BLaER1 treated with 17β-estradiol and CSF1 and Interleukin-3, amounts not matched to agents 10 nM and 100 nM (cell line): ENCODE data around the gene PICALM.

Experiments used
- H3K27ac ChIP-seq, 11 experiments: shearing (Covaris generic); formaldehyde crosslinking; 2 replicates each; pipeline ENCODE4 v1.8.1; 2022
- H3K27me3 ChIP-seq, 11 experiments: shearing (Covaris generic); formaldehyde crosslinking; 2 replicates each; pipeline ENCODE4 v1.8.1; 2022
- H3K36me3 ChIP-seq, 11 experiments: shearing (Covaris generic); formaldehyde crosslinking; 2 replicates each; pipeline ENCODE4 v1.8.1; 2022
- H3K4me1 ChIP-seq, 10 experiments: shearing (Covaris generic); formaldehyde crosslinking; 2 replicates each; pipeline ENCODE4 v1.8.1; 2022
- H3K4me2 ChIP-seq, 11 experiments: shearing (Covaris generic); formaldehyde crosslinking; 2 replicates each; pipeline ENCODE4 v1.8.1; 2022
- H3K4me3 ChIP-seq, 10 experiments: shearing (Covaris generic); formaldehyde crosslinking; 2 replicates each; pipeline ENCODE4 v1.8.1; 2022
- H3K9ac ChIP-seq, 11 experiments: shearing (Covaris generic); formaldehyde crosslinking; 2 replicates each; pipeline ENCODE4 v1.8.1; 2022
- H3K9me3 ChIP-seq, 11 experiments: shearing (Covaris generic); formaldehyde crosslinking; replicated peaks in 1 of 11; 2 replicates each; pipeline ENCODE4 v1.8.1; 2022
- H4K20me1 ChIP-seq, 11 experiments: shearing (Covaris generic); formaldehyde crosslinking; 2 replicates each; pipeline ENCODE4 v1.8.1; 2022
- Cebpa-rat ChIP-seq, 11 experiments: shearing (Covaris generic); IDR thresholded peaks; 2 replicates each; pipeline ENCODE4 v1.8.1; 2022

Gene PICALM

DNA sequence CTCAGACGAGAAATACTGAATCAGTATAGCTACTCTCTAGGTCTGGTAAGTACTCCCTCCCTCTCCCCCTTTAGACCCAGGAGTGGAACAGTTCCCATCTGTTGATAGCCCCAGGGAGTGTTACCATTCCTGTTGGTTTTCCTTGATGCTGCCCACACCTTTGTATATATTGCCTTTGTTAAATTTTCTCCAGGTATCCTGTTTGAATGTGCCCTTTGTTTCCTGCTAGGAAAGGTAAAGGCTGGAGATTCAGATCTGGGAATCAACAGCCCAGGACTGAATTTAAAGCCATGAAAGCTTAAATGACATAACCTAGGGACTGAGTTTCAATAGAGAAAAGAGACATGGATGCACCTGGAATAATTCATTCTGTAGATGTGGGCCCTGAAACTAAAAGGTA lies 145.4 kb downstream of the PICALM start:
- H3K27ac ChIP-seq, result no peak overlapping the region
- no peak overlapping the region for H3K4me2 ChIP-seq
- no peaks in the 10 kb centered on the region for H4K20me1 ChIP-seq
- H3K9me3 ChIP-seq, result peaks cover 0 to 14% (median 0%) of the 10 kb centered on the region in 11 experiments; a peak in 4 of 22 replicates
- peaks cover 0 to 7% (median 0%) of the 10 kb centered on the region in 10 experiments; a peak in 3 of 20 replicates for H3K4me1 ChIP-seq
- no peak overlapping the region for H3K4me3 ChIP-seq
- H3K9ac ChIP-seq, result no peak overlapping the region
- H3K27me3 ChIP-seq, result no peaks in the 10 kb centered on the region
- peaks cover 0 to 11% (median 0%) of the 10 kb centered on the region in 11 experiments; a peak in 5 of 22 replicates for H3K36me3 ChIP-seq
- no peak for TF ChIP-seq Cebpa-rat (IDR thresholded peaks at IDR 0.05)

- no peak overlapping the region for H3K9ac ChIP-seq
- no peak overlapping the region for H3K4me2 ChIP-seq
- peaks cover 0 to 14% (median 0%) of the 10 kb centered on the region in 11 experiments; a peak in 4 of 22 replicates for H3K9me3 ChIP-seq
- H3K27ac ChIP-seq, result no peak overlapping the region
- peaks cover 0 to 7% (median 0%) of the 10 kb centered on the region in 10 experiments; a peak in 3 of 20 replicates for H3K4me1 ChIP-seq
- no peaks in the 10 kb centered on the region for H4K20me1 ChIP-seq
- H3K4me3 ChIP-seq, result no peak overlapping the region
- no peak for TF ChIP-seq Cebpa-rat (IDR thresholded peaks at IDR 0.05)
- H3K27me3 ChIP-seq, result no peaks in the 10 kb centered on the region
- H3K36me3 ChIP-seq, result peaks cover 0 to 11% (median 0%) of the 10 kb centered on the region in 11 experiments; a peak in 5 of 22 replicates
Measured at GRCh38 chr11:85922367-85922766, 146.5 kb downstream of the PICALM start.

DNA sequence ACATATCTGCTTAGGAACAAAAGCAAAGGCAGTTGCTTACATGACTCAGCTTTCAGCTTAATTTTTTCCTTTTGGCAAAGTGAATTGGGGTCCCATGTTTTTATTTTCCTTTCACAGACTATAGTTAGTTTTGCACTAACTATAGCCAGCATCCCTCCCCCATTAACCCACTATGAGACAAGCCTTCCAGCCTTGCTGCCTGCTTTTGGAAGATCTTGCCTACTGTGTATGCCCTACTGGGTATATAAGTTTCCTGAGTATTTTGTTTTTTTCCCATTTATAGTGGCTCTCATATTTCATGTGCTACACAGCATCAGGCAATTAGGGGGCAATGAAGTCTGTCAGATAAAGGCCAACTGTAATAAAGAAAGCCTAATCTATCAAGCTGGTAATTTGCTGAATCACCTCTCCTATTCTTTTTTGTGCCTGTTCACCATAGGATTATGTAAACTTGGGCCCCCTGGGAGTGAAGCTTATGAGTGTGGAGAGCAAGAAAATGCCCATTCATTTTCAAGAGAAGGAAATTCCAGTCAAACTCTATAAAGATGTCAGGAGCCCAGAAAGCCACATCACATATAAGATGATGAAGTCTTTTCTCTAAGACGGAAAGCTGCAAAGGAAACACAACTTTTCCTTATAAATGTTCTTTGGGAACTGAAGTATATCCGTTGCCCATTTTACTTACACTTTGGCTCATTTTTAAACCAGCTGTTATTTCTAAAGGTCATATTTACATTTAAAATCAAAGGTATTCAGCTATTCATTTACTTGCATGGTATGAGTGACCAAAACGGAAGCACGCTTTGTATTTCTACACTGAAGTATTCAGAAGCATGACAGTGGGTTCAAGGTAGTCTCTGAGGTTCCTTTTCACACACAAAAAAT lies 149.7 kb downstream of the PICALM start:
- H3K36me3 ChIP-seq, result peaks cover 0 to 5% (median 0%) of the 10 kb centered on the region in 11 experiments; a peak in 4 of 22 replicates
- H3K4me2 ChIP-seq, result peak overlapping the region in 3 of 11 experiments; percentile 11 to 26 (median 18); a peak in 4 of 22 replicates
- peaks cover 4 to 41% (median 6%) of the 10 kb centered on the region in 11 experiments; a peak in 16 of 22 replicates for H3K9me3 ChIP-seq
- no peak overlapping the region for H3K9ac ChIP-seq
- no peak overlapping the region for H3K27ac ChIP-seq
- no peaks in the 10 kb centered on the region for H4K20me1 ChIP-seq
- H3K4me1 ChIP-seq, result peaks cover 0 to 16% (median 7%) of the 10 kb centered on the region in 10 experiments; a peak in 11 of 20 replicates
- H3K27me3 ChIP-seq, result no peaks in the 10 kb centered on the region
- H3K4me3 ChIP-seq, result no peak overlapping the region
- TF ChIP-seq Cebpa-rat (IDR thresholded peaks at IDR 0.05), result no peak

GRCh38 chr11:85914425-85914824 lies 154.5 kb downstream of the PICALM start:
- Histone ChIP-seq H3K9me3 (peaks cover 4 to 27% (median 6%) of the 10 kb centered on the region in 11 experiments; a peak in 16 of 22 replicates), H3K4me3 (no peak overlapping the region), H3K4me2 (peak overlapping the region in 5 of 11 experiments; percentile 37 to 71 (median 40); a peak in 10 of 22 replicates), H3K4me1 (peaks cover 0 to 34% (median 23%) of the 10 kb centered on the region in 10 experiments; a peak in 14 of 20 replicates), H3K27ac (peak overlapping the region in 6 of 11 experiments; percentile 15 to 62 (median 46); a peak in 6 of 22 replicates), H3K9ac (no peak overlapping the region), H3K27me3 (no peaks in the 10 kb centered on the region), H4K20me1 (no peaks in the 10 kb centered on the region), H3K36me3 (peaks cover 0 to 5% (median 0%) of the 10 kb centered on the region in 11 experiments; a peak in 3 of 22 replicates)
- TF ChIP-seq Cebpa-rat (IDR thresholded peaks at IDR 0.05), result no peak

DNA sequence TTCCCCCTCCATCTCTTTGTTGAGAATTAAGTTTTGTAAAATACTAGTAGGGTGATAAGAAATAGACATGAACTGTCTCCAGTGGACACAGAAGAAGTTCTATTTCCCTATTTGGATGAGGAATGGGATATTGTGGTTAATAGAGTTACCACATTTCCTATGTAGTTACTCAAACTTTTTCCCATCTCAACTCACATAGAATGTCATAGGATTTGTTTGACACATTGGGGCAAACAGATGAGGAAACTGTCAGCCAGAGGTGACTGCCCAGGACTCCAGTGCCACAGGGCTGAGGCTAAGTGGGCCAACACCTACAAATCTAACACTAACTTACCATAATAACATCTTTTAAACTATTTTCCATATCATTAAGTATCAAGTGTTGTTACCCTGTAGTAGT lies 155.4 kb downstream of the PICALM start:
- H3K4me1 ChIP-seq, result peaks cover 0 to 31% (median 23%) of the 10 kb centered on the region in 10 experiments; a peak in 14 of 20 replicates
- H3K27me3 ChIP-seq, result no peaks in the 10 kb centered on the region
- H3K27ac ChIP-seq, result peak overlapping the region in 7 of 11 experiments; percentile 4 to 62 (median 48); a peak in 12 of 22 replicates
- peaks cover 4 to 27% (median 6%) of the 10 kb centered on the region in 11 experiments; a peak in 16 of 22 replicates for H3K9me3 ChIP-seq
- TF ChIP-seq Cebpa-rat (IDR thresholded peaks at IDR 0.05), result no peak; a peak in 1 of 22 replicates
- peaks cover 0 to 5% (median 0%) of the 10 kb centered on the region in 11 experiments; a peak in 3 of 22 replicates for H3K36me3 ChIP-seq
- no peak overlapping the region for H3K9ac ChIP-seq
- H4K20me1 ChIP-seq, result no peaks in the 10 kb centered on the region
- H3K4me2 ChIP-seq, result peak overlapping the region in 8 of 11 experiments; percentile 20 to 71 (median 38); a peak in 13 of 22 replicates
- H3K4me3 ChIP-seq, result no peak overlapping the region

DNA sequence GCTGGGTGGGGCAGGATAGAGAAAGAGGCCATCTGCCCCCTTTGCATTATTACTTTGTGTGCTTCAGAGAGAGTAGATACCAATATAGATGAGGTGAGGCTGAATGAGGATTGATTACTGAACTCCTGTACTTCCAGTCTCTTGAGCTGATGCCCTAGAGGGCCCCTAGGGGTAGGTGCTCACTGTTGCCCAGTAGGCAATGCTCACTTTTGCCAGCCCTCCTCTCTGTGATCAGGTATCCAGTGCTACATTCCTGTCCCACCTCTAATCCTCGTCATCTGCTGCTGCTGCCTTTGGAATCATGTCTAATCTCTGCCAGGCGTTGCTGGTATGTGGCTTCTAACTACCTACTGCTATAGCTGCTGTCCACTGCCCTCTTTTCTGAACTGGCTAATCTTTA lies 156.5 kb downstream of the PICALM start:
- H4K20me1 ChIP-seq, result no peaks in the 10 kb centered on the region
- TF ChIP-seq Cebpa-rat (IDR thresholded peaks at IDR 0.05), result no peak
- H3K4me3 ChIP-seq, result no peak overlapping the region
- no peaks in the 10 kb centered on the region for H3K27me3 ChIP-seq
- H3K9me3 ChIP-seq, result peaks cover 4 to 27% (median 6%) of the 10 kb centered on the region in 11 experiments; a peak in 16 of 22 replicates
- H3K36me3 ChIP-seq, result peaks cover 0 to 5% (median 0%) of the 10 kb centered on the region in 11 experiments; a peak in 3 of 22 replicates
- H3K9ac ChIP-seq, result no peak overlapping the region
- H3K4me1 ChIP-seq, result peaks cover 0 to 31% (median 23%) of the 10 kb centered on the region in 10 experiments; a peak in 14 of 20 replicates
- H3K27ac ChIP-seq, result peak overlapping the region in 5 of 11 experiments; percentile 10 to 55 (median 46); a peak in 5 of 22 replicates
- peak overlapping the region in 3 of 11 experiments; percentile 40 to 71 (median 60); a peak in 4 of 22 replicates for H3K4me2 ChIP-seq
